ENCODE measurements around the gene ARSB.

- TF ChIP-seq EZH2phosphoT487 (IDR thresholded peaks at IDR 0.05; ENCODE audit: borderline replicate concordance, low read depth), result no peak
- TF ChIP-seq RXRA (IDR thresholded peaks at IDR 0.05; ENCODE audit: borderline replicate concordance, low read depth), result no peak
- TF ChIP-seq MXI1 (IDR thresholded peaks at IDR 0.05; ENCODE audit: low read depth, low read length), result no peak
- no peak for TF ChIP-seq CTCF (IDR thresholded peaks at IDR 0.05)
- no peak for TF ChIP-seq GABPA (IDR thresholded peaks at IDR 0.05; ENCODE audit: low read depth)
- TF ChIP-seq PBX3 (IDR thresholded peaks at IDR 0.05), result no peak
- no peak for TF ChIP-seq POLR2AphosphoS5 (IDR thresholded peaks at IDR 0.05; ENCODE audit: low read depth, low read length)
- TF ChIP-seq RCOR1 (IDR thresholded peaks at IDR 0.05; ENCODE audit: low read length), result no peak
- TF ChIP-seq FOXJ3 (CRISPR knock-in tag; IDR thresholded peaks at IDR 0.05), result no peak
These were observed 59.8 kb downstream of the ARSB start for GRCh38 chr5:78925129-78925876.

Measured in SK-N-SH (cell line).